ENCODE measurements around the gene TNRC6B.

Gene TNRC6B

GRCh38 chr22:40213478-40213877 is 35.8 kb downstream of the TNRC6B start:
- CTCF ChIA-PET: no interaction called here
- POLR2A ChIA-PET: no interaction called here
- DNase-seq (ENCODE audit: extremely low spot score): no peak
- TF ChIP-seq FOXA1 (IDR thresholded peaks at IDR 0.05): no peak
- no peak for TF ChIP-seq FOXM1 (IDR thresholded peaks at IDR 0.05; ENCODE audit: borderline replicate concordance)
- TF ChIP-seq ELF4 (IDR thresholded peaks at IDR 0.05): no peak
- no peak for TF ChIP-seq CTBP1 (IDR thresholded peaks at IDR 0.05; ENCODE audit: borderline replicate concordance)
- no peak for TF ChIP-seq L3MBTL2 (conservative IDR thresholded peaks at IDR 0.05)
- no peak for TF ChIP-seq ARNT (IDR thresholded peaks at IDR 0.05)
- TF ChIP-seq NFRKB (IDR thresholded peaks at IDR 0.05): no peak
- no peak for TF ChIP-seq SP1 (IDR thresholded peaks at IDR 0.05)

DNA sequence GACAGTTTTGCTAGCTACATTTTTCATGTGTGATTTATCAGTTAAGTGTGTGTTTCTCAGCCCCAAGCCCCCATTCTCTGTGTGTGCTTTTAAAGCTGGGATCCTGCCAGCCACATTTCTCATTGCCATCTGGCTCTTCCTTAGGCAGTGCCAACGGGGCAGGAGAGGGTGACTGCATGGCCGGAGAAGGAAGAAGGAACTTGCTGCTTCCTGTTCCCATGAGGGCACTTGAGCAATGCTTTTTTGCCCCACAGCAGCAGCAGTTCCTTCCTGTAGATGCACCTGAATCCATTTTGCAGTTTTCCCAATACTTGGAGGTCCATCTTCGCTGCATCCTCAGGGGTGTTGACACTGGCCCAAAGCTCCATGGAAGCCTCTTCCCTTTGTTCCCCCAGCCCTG is 37.5 kb downstream of the TNRC6B start:
- ChIA-PET CTCF (interaction anchor here (0.6 kb wide), 1 partner anchor 21 kb away, joined by 4 read pairs; no protein-coding TSS in a partner anchor), POLR2A (no interaction called here)
- no peak for DNase-seq (ENCODE audit: extremely low spot score)
- TF ChIP-seq, protein P1, sequence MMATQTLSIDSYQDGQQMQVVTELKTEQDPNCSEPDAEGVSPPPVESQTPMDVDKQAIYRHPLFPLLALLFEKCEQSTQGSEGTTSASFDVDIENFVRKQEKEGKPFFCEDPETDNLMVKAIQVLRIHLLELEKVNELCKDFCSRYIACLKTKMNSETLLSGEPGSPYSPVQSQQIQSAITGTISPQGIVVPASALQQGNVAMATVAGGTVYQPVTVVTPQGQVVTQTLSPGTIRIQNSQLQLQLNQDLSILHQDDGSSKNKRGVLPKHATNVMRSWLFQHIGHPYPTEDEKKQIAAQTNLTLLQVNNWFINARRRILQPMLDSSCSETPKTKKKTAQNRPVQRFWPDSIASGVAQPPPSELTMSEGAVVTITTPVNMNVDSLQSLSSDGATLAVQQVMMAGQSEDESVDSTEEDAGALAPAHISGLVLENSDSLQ (IDR thresholded peaks at IDR 0.05): no peak

DNA sequence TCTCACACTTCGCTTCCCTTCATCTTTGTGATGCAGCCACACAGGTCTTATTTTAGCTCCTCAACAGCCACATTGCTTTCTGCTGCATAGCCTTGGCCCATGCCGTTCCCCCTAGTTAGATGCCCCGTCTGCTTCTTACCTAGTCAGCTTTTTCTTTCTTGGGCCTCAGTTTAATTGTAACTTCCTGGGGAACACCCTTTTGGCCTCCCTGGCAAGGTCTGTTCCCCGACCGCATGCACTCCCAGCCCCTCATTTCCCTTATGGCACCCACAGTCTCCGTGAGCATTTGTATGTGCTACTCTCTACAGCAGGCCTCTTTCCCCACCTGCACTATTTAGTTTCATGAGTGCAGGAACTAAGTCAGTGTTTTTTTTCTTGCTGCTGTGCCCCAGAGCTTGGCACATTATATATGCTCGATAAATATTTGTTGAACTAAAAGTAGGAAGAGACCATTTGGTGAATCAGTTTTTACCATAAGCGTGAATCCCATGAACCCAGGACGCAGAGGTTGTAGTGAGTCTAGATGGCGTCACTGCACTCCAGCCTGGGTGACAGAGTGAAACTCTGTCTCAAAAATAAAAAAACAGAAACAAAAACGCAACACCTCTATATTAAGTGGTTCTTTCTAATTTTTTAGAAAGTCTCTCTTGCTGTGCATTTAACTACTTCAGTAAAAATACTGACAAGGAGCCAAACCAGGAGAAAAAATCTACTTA is 38.5 kb downstream of the TNRC6B start:
- no peak for TF ChIP-seq FOXK2 (IDR thresholded peaks at IDR 0.05)
- no peak for TF ChIP-seq ARNT (IDR thresholded peaks at IDR 0.05)
- no peak for TF ChIP-seq HDGF (IDR thresholded peaks at IDR 0.05; ENCODE audit: borderline replicate concordance)
- no peak for TF ChIP-seq TARDBP (IDR thresholded peaks at IDR 0.05)
- TF ChIP-seq CTBP1 (IDR thresholded peaks at IDR 0.05; ENCODE audit: borderline replicate concordance): no peak
- CTCF ChIA-PET: no interaction called here
- POLR2A ChIA-PET: no interaction called here
- no peak for DNase-seq (ENCODE audit: extremely low spot score)

DNA sequence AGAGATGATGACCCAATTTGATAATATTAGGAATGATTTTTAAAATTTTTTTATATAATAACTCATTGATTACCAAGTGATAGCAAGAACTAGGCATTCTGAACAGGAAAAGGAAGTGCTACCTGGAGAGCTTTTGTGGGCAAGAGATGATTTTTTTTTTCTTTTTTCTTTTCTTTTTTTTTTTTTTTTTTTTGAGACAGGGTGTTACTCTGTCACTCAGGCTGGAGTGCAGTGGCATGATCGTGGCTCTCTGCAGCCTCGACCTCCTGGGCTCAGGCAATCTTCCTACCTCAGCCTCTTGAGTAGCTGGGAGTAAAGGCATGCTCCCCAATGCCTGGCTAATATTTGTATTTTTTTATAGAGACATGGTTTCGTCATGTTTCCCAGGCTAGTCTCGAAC is 40.4 kb downstream of the TNRC6B start:
- ChIA-PET POLR2A (no interaction called here), CTCF (no interaction called here)
- DNase-seq (ENCODE audit: extremely low spot score): no peak
- no peak for TF ChIP-seq BHLHE40 (IDR thresholded peaks at IDR 0.05; ENCODE audit: borderline replicate concordance)
- no peak for TF ChIP-seq CTBP1 (IDR thresholded peaks at IDR 0.05; ENCODE audit: borderline replicate concordance)
- TF ChIP-seq FOXM1 (IDR thresholded peaks at IDR 0.05; ENCODE audit: borderline replicate concordance): no peak
- TF ChIP-seq SP1 (IDR thresholded peaks at IDR 0.05): no peak
- no peak for TF ChIP-seq LEF1 (IDR thresholded peaks at IDR 0.05; ENCODE audit: borderline replicate concordance)
- TF ChIP-seq NFRKB (IDR thresholded peaks at IDR 0.05): no peak
- no peak for TF ChIP-seq HDGF (IDR thresholded peaks at IDR 0.05; ENCODE audit: borderline replicate concordance)
- no peak for TF ChIP-seq ZNF384 (IDR thresholded peaks at IDR 0.05)
- TF ChIP-seq FOXA1 (IDR thresholded peaks at IDR 0.05): no peak
- no peak for TF ChIP-seq ELF4 (IDR thresholded peaks at IDR 0.05)
- TF ChIP-seq SUZ12 (IDR thresholded peaks at IDR 0.05): no peak
- no peak for TF ChIP-seq TARDBP (IDR thresholded peaks at IDR 0.05)
- TF ChIP-seq, protein P1 (IDR thresholded peaks at IDR 0.05): no peak
- TF ChIP-seq L3MBTL2 (conservative IDR thresholded peaks at IDR 0.05): no peak
- no peak for TF ChIP-seq ARNT (IDR thresholded peaks at IDR 0.05)
- no peak for TF ChIP-seq FOXK2 (IDR thresholded peaks at IDR 0.05)

- CTCF ChIA-PET: no interaction called here
- TF ChIP-seq FOXK2 (IDR thresholded peaks at IDR 0.05) (no peak), SUZ12 (IDR thresholded peaks at IDR 0.05) (no peak)
- no peak for DNase-seq (ENCODE audit: extremely low spot score)
- POLR2A ChIA-PET: interaction anchor here (0.6 kb wide), 1 partner anchor 594 kb away, joined by 3 read pairs; no protein-coding TSS in a partner anchor
Measured at GRCh38 chr22:40218723-40219294, 41.1 kb downstream of the TNRC6B start.

- DNase-seq (ENCODE audit: extremely low spot score): no peak
- ChIA-PET CTCF (no interaction called here), POLR2A (interaction anchor here (0.8 kb wide), 1 partner anchor 150 kb away, joined by 3 read pairs; the partner anchor contains the start of gene SGSM3)
- TF ChIP-seq NFRKB (IDR thresholded peaks at IDR 0.05): no peak
- no peak for TF ChIP-seq ELF4 (IDR thresholded peaks at IDR 0.05)
- TF ChIP-seq L3MBTL2 (conservative IDR thresholded peaks at IDR 0.05): no peak
- TF ChIP-seq FOXK2 (IDR thresholded peaks at IDR 0.05): no peak
- no peak for TF ChIP-seq ZNF384 (IDR thresholded peaks at IDR 0.05)
- TF ChIP-seq SUZ12 (IDR thresholded peaks at IDR 0.05): no peak
- no peak for TF ChIP-seq TARDBP (IDR thresholded peaks at IDR 0.05)
- no peak for TF ChIP-seq FOXM1 (IDR thresholded peaks at IDR 0.05; ENCODE audit: borderline replicate concordance)
- no peak for TF ChIP-seq LEF1 (IDR thresholded peaks at IDR 0.05; ENCODE audit: borderline replicate concordance)
- no peak for TF ChIP-seq ARNT (IDR thresholded peaks at IDR 0.05)
- TF ChIP-seq CTBP1 (IDR thresholded peaks at IDR 0.05; ENCODE audit: borderline replicate concordance): no peak
- TF ChIP-seq, protein P1 (IDR thresholded peaks at IDR 0.05): no peak
- no peak for TF ChIP-seq SP1 (IDR thresholded peaks at IDR 0.05)
- TF ChIP-seq BHLHE40 (IDR thresholded peaks at IDR 0.05; ENCODE audit: borderline replicate concordance): no peak
- TF ChIP-seq FOXA1 (IDR thresholded peaks at IDR 0.05): no peak
- TF ChIP-seq HDGF (IDR thresholded peaks at IDR 0.05; ENCODE audit: borderline replicate concordance): no peak
Measured at GRCh38 chr22:40220316-40221054, 42.8 kb downstream of the TNRC6B start.

Data from HEK293T (cell line).